ENCODE data around the gene TIMM29. TPM values are rescaled to one million over a fixed set of nuclear protein-coding genes. Genes with fewer than 3 reads are reported as not detected.
A peak's percentile ranks its signal among the peaks of the same experiment; 100 is the strongest.
"Not testable (repeated sequence)": the region's sequence is repeated elsewhere in the genome, so short reads cannot be mapped to it uniquely, and the experiment has no call there.

Gene TIMM29
- total RNA-seq, 4 donors from 2014 or later, result 7.6 to 40.5 (median 28.5) TPM

GRCh38 chr19:10927730-10928562, 665 bp upstream of the TIMM29 start:
- peak overlapping the region; percentile 79 to 82 for H3K27ac ChIP-seq
- H3K27me3 ChIP-seq, result no peaks in the 10 kb centered on the region
- intact Hi-C loops (cut with DNase I; ENCODE audit: low total_unique reads), result no loop called here
- peaks cover 0 to 9% of the 10 kb centered on the region in 2 donors for H3K4me1 ChIP-seq
- no peaks in the 10 kb centered on the region for H3K9me3 ChIP-seq
- no peaks in the 10 kb centered on the region for H3K36me3 ChIP-seq
- no peak for TF ChIP-seq CTCF (IDR thresholded peaks at IDR 0.05)
- no peak for TF ChIP-seq POLR2A (IDR thresholded peaks at IDR 0.05)
- H3K4me3 ChIP-seq, result peak overlapping the region; percentile 82 to 96
- DNase-seq, result no peak

- Histone ChIP-seq H3K27me3 (no peaks in the 10 kb centered on the region), H3K9me3 (no peaks in the 10 kb centered on the region), H3K36me3 (no peaks in the 10 kb centered on the region), H3K27ac (peak overlapping the region; percentile 79 to 82), H3K4me3 (peak overlapping the region; percentile 82 to 96), H3K4me1 (peaks cover 0 to 9% of the 10 kb centered on the region in 2 donors)
- intact Hi-C loops (cut with DNase I; ENCODE audit: low total_unique reads), result no loop called here
- no peak for TF ChIP-seq POLR2A (IDR thresholded peaks at IDR 0.05)
- no peak for TF ChIP-seq CTCF (IDR thresholded peaks at IDR 0.05)
- no peak for DNase-seq
Observed at GRCh38 chr19:10929402-10929794, 787 bp downstream of the TIMM29 start.

GRCh38 chr19:10935371-10936059, 6.9 kb downstream of the TIMM29 start:
- H3K9me3 ChIP-seq, result no peaks in the 10 kb centered on the region
- TF ChIP-seq POLR2A (IDR thresholded peaks at IDR 0.05), result no peak
- no peak for TF ChIP-seq CTCF (IDR thresholded peaks at IDR 0.05)
- intact Hi-C loops (cut with DNase I; ENCODE audit: low total_unique reads), result no loop called here

GRCh38 chr19:10936661-10937084, 8.1 kb downstream of the TIMM29 start:
- Histone ChIP-seq H3K27ac (peak overlapping the region; percentile 53 to 64), H3K4me3 (peak overlapping the region in 1 of 2 donors; percentile 2), H3K27me3 (no peaks in the 10 kb centered on the region), H3K36me3 (no peaks in the 10 kb centered on the region), H3K9me3 (no peaks in the 10 kb centered on the region), H3K4me1 (no peaks in the 10 kb centered on the region)
- intact Hi-C loops (cut with DNase I; ENCODE audit: low total_unique reads), result no loop called here
- TF ChIP-seq CTCF (IDR thresholded peaks at IDR 0.05) (peak; percentile 64 to 75 (median 70)), POLR2A (IDR thresholded peaks at IDR 0.05) (no peak)
- DNase-seq, result peak in 1 of 2 donors; percentile 67

More at GRCh38 chr19:10935371-10936059, 6.9 kb downstream of the TIMM29 start:
- Histone ChIP-seq H3K27ac (no peak overlapping the region), H3K4me3 (no peak overlapping the region), H3K4me1 (no peaks in the 10 kb centered on the region), H3K27me3 (no peaks in the 10 kb centered on the region), H3K36me3 (no peaks in the 10 kb centered on the region)
- DNase-seq, result no peak

GRCh38 chr19:10941649-10942048, 13.0 kb downstream of the TIMM29 start:
- H3K27me3 ChIP-seq; H3K4me3 ChIP-seq; intact Hi-C loops (cut with DNase I; ENCODE audit: low total_unique reads); H3K9me3 ChIP-seq; H3K4me1 ChIP-seq; H3K27ac ChIP-seq; DNase-seq; H3K36me3 ChIP-seq: not testable (repeated sequence)

- H3K27ac ChIP-seq; H3K4me3 ChIP-seq; H3K36me3 ChIP-seq; H3K9me3 ChIP-seq; DNase-seq; H3K4me1 ChIP-seq; intact Hi-C loops (cut with DNase I; ENCODE audit: low total_unique reads); H3K27me3 ChIP-seq: not testable (repeated sequence)
Observed at GRCh38 chr19:10943412-10943811, 14.8 kb downstream of the TIMM29 start.

Measured in uterus (tissue), 4 donors.